ENCODE data around the gene GALNT5.

DNA sequence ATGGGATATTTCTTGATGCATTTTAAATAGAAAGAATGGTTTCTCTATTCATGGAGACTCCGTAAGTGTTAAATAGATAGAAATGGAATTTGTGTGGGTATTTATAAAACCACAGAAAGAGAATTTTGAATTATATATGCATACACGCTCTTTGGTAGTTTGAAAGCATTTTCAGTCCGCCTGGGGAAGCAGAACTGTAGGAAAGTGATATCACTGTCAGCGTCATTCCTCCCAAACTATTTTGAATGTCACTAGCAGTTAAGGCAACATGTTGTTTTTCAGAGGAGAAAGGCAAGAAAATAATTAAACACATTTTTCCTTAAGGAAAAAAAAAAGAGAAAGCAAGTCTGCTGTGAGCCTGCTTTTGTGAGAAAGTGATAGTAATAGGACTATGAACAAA lies 76.8 kb downstream of the GALNT5 start:
- TF ChIP-seq, protein P1, sequence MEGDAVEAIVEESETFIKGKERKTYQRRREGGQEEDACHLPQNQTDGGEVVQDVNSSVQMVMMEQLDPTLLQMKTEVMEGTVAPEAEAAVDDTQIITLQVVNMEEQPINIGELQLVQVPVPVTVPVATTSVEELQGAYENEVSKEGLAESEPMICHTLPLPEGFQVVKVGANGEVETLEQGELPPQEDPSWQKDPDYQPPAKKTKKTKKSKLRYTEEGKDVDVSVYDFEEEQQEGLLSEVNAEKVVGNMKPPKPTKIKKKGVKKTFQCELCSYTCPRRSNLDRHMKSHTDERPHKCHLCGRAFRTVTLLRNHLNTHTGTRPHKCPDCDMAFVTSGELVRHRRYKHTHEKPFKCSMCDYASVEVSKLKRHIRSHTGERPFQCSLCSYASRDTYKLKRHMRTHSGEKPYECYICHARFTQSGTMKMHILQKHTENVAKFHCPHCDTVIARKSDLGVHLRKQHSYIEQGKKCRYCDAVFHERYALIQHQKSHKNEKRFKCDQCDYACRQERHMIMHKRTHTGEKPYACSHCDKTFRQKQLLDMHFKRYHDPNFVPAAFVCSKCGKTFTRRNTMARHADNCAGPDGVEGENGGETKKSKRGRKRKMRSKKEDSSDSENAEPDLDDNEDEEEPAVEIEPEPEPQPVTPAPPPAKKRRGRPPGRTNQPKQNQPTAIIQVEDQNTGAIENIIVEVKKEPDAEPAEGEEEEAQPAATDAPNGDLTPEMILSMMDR (IDR thresholded peaks at IDR 0.05; ENCODE audit: low read depth, low read length, missing input control) = no peak
- no peak for TF ChIP-seq YY1 (IDR thresholded peaks at IDR 0.05)
- no peak for TF ChIP-seq RAD21 (IDR thresholded peaks at IDR 0.05)
- TF ChIP-seq TAF1 (conservative IDR thresholded peaks at IDR 0.05) = no peak
- no peak for TF ChIP-seq FOXA2 (IDR thresholded peaks at IDR 0.05)
